Fibroblast of villous mesenchyme (primary cell): ENCODE results near the gene RABEP2. TPM values are rescaled to one million over a fixed set of nuclear protein-coding genes. Genes with fewer than 3 reads are reported as not detected.

Experiments
- DNase-seq: peaks from one replicate; pipeline ENCODE4 v3.0.0-alpha.2; 2010; ENCODE audit warnings: low read depth
- H3K4me3 ChIP-seq: 2 replicates; pipeline ENCODE4 v1.5.1; 2011; ENCODE audit warnings: low read depth, mild to moderate bottlenecking, low read length
- CTCF ChIP-seq: IDR thresholded peaks from 2 replicates; pipeline ENCODE4 v1.5.1; 2012; ENCODE audit warnings: low read depth, mild to moderate bottlenecking, low read length; ENCODE audit not compliant: insufficient read depth
- total RNA-seq: library from RNA; depleted of rRNA; stranded (reverse); fragments of >200 nt; gene quantifications from 2 replicates; pipeline ENCODE4 v1.2.3, GENCODE V29; 2012

The RABEP2 gene
- total RNA-seq, 1 donor, result 29.4 TPM

- no peak for DNase-seq
- no peak overlapping the region for H3K4me3 ChIP-seq
- no peak for TF ChIP-seq CTCF
These were observed 20.7 kb downstream of the RABEP2 start for GRCh38 chr16:28904363-28904762.

GRCh38 chr16:28903344-28904042, 21.5 kb downstream of the RABEP2 start:
- DNase-seq, result no peak
- no peak overlapping the region for H3K4me3 ChIP-seq
- no peak for TF ChIP-seq CTCF

- TF ChIP-seq CTCF, result no peak
- no peak overlapping the region for H3K4me3 ChIP-seq
- no peak for DNase-seq
These were observed 22.1 kb downstream of the RABEP2 start for GRCh38 chr16:28902909-28903308.

- no peak for TF ChIP-seq CTCF
- H3K4me3 ChIP-seq, result no peak overlapping the region
- no peak for DNase-seq
These were observed 23.2 kb downstream of the RABEP2 start for GRCh38 chr16:28901862-28902261.

GRCh38 chr16:28900601-28901000, 24.4 kb downstream of the RABEP2 start:
- no peak for TF ChIP-seq CTCF
- no peak overlapping the region for H3K4me3 ChIP-seq
- DNase-seq, result no peak

GRCh38 chr16:28899882-28900590, 25.0 kb downstream of the RABEP2 start:
- no peak for TF ChIP-seq CTCF
- DNase-seq, result no peak
- no peak overlapping the region for H3K4me3 ChIP-seq
